ENCODE results near the gene ARMC6.

The ARMC6 gene

GRCh38 chr19:19071897-19072296 lies 38.5 kb downstream of the ARMC6 start:
- H3K4me3 ChIP-seq (ENCODE audit: low read depth, low read length) = no peak overlapping the region
- no peak for DNase-seq (ENCODE audit: low read depth)

DNA sequence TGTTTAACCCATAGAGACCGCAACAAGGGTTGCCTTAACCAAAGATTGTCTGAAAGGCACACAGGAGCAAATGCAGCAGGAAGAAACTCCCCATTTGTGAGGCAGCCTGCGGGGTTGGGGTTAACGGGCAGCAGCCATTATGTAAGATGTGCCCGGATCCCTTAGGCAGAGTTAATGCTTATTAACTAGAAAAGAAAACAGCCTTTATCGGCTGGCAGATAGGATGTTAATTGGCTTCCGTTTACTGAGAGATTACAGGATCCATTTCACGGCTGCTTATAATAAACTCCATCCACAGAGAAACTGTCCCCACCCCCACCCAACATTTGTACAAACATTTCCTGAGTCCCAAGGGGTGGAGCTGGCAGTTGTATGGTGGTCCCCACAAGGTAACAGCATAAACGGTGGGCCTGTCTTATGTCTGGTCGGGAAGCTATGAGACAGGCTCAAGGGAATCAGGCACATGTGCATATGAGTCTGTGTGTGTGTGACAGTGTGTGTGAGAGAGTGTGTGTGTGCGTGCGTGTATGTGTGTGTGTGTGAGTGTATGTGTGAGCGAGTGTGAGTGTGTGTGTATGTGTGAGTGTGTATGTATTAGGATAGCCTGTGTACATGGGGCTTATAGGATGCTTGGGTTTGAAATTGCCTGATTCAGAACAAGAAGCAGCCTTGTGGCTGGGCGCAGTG lies 40.9 kb downstream of the ARMC6 start:
- TF ChIP-seq CTCF (IDR thresholded peaks at IDR 0.05; ENCODE audit: control insufficient read depth, extremely low read depth, insufficient read depth) = no peak
- DNase-seq (ENCODE audit: low read depth) = no peak
- H3K4me3 ChIP-seq (ENCODE audit: low read depth, low read length) = no peak overlapping the region

More at GRCh38 chr19:19071897-19072296, 38.5 kb downstream of the ARMC6 start:
- no peak for TF ChIP-seq CTCF (IDR thresholded peaks at IDR 0.05; ENCODE audit: control insufficient read depth, extremely low read depth, insufficient read depth)

DNA sequence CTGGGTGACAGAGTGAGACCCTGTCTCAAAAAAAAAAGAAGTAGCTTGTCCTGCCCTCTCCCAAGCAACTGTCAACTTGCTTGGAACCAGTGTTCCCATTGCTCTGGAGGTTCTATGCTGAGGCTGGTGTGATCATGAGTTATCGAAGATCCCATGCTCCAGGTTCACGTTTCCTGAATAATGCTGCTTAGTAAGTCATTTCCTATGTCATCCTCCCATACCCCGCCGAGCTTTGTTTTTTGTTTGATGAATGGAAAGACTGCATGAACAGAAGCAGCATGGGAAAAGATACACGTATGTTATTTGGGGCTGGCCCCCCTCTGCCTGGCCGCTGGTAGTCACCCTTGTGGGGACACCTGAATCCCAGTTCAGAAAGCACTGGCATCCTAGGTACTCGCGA lies 41.7 kb downstream of the ARMC6 start:
- no peak for DNase-seq (ENCODE audit: low read depth)
- no peak overlapping the region for H3K4me3 ChIP-seq (ENCODE audit: low read depth, low read length)
- no peak for TF ChIP-seq CTCF (IDR thresholded peaks at IDR 0.05; ENCODE audit: control insufficient read depth, extremely low read depth, insufficient read depth)

DNA sequence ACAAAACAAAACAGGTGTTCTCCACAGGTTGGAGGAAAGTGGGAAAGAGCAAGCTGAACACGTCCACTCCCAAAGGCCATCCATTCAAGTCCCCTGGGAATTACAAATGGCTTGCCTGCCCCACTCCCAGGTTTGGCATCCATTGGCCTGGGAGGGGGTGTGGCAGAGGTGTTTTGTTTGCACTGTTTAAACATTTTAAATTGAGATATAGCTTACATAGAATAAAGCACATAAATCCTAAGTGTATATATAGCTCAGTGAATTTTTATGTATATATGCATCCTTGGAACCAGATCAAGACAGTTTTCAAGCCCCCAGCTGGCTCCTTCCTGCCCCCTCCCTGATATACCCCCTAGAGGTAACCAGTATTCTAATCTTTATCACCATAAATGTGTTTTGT lies 43.1 kb downstream of the ARMC6 start:
- DNase-seq (ENCODE audit: low read depth) = no peak
- TF ChIP-seq CTCF (IDR thresholded peaks at IDR 0.05; ENCODE audit: control insufficient read depth, extremely low read depth, insufficient read depth) = no peak

GRCh38 chr19:19077103-19077502 lies 43.7 kb downstream of the ARMC6 start:
- DNase-seq (ENCODE audit: low read depth) = no peak
- no peak overlapping the region for H3K4me3 ChIP-seq (ENCODE audit: low read depth, low read length)
- TF ChIP-seq CTCF (IDR thresholded peaks at IDR 0.05; ENCODE audit: control insufficient read depth, extremely low read depth, insufficient read depth) = no peak

More for the DNA sequence above, 43.1 kb downstream of the ARMC6 start:
- no peak overlapping the region for H3K4me3 ChIP-seq (ENCODE audit: low read depth, low read length)

GRCh38 chr19:19078801-19079200 lies 45.4 kb downstream of the ARMC6 start:
- no peak for TF ChIP-seq CTCF (IDR thresholded peaks at IDR 0.05; ENCODE audit: control insufficient read depth, extremely low read depth, insufficient read depth)
- no peak overlapping the region for H3K4me3 ChIP-seq (ENCODE audit: low read depth, low read length)
- no peak for DNase-seq (ENCODE audit: low read depth)

- DNase-seq (ENCODE audit: low read depth) = no peak
- no peak for TF ChIP-seq CTCF (IDR thresholded peaks at IDR 0.05; ENCODE audit: control insufficient read depth, extremely low read depth, insufficient read depth)
Measured at GRCh38 chr19:19079571-19079970, 46.2 kb downstream of the ARMC6 start.

More at GRCh38 chr19:19079571-19079970, 46.2 kb downstream of the ARMC6 start:
- no peak overlapping the region for H3K4me3 ChIP-seq (ENCODE audit: low read depth, low read length)
